Activated B cell treated with CpG ODN at 0.5 μM for 24 hours (primary cell): ENCODE data around the gene HIVEP3. TPM values are rescaled to one million over a fixed set of nuclear protein-coding genes. Genes with fewer than 3 reads are reported as not detected.
A peak's percentile ranks its signal among the peaks of the same experiment; 100 is the strongest.

Experiments
- ATAC-seq: fragments of 200-7000 bp; cut with Tn5 transposase; one replicate; pipeline ENCODE4 v1.10.0; 2021; ENCODE audit warnings: low read depth, mild to moderate bottlenecking, moderate library complexity
- CTCF ChIA-PET: fragments of 350-600 bp; sonication (Branson Sonifier 250); formaldehyde crosslinking; loops from one replicate; lab custom pipeline; 2021; ENCODE audit warnings: antibody characterized with exemption; lab: Charles Lee
- POLR2A ChIA-PET: fragments of 350-600 bp; sonication (Branson Sonifier 250); formaldehyde crosslinking; loops from one replicate; lab custom pipeline; 2021; ENCODE audit warnings: antibody characterized with exemption; lab: Charles Lee
- DNase-seq: peaks from one replicate; pipeline ENCODE4 v3.0.0; 2022
- H3K27ac Mint-ChIP-seq: one replicate; pipeline ENCODE4 v1.8.0; 2020; ENCODE audit warnings: mixed read lengths
- H3K27me3 Mint-ChIP-seq: one replicate; pipeline ENCODE4 v1.8.0; 2021; ENCODE audit warnings: mixed read lengths
- H3K36me3 Mint-ChIP-seq: one replicate; pipeline ENCODE4 v1.8.0; 2021; ENCODE audit warnings: low read depth, mixed read lengths
- H3K4me1 Mint-ChIP-seq: one replicate; pipeline ENCODE4 v1.8.0; 2021; ENCODE audit warnings: mixed read lengths
- H3K4me3 Mint-ChIP-seq: one replicate; pipeline ENCODE4 v1.8.0; 2020; ENCODE audit warnings: mild to moderate bottlenecking, mixed read lengths
- H3K9me3 Mint-ChIP-seq: one replicate; pipeline ENCODE4 v1.8.0; 2020; ENCODE audit warnings: mixed read lengths
- CTCF ChIP-seq: fragments of 200-600 bp; IDR thresholded peaks from one replicate; pipeline ENCODE4 v1.8.0; 2022; ENCODE audit warnings: antibody characterized with exemption, mild to moderate bottlenecking
- intact Hi-C: fragments of 100-400 bp; cut with micrococcal nuclease; formaldehyde crosslinking; loops from one replicate; pipeline ENCODE4 v1.15.1; 2024
- total RNA-seq: library from RNA; stranded (reverse); gene quantifications from 2 replicates; pipeline ENCODE4 v1.2.3, GENCODE V29; 2022

Gene HIVEP3
- total RNA-seq, 1 donor from 2014 or later = 14.4 TPM

- POLR2A ChIA-PET = no interaction called here
- TF ChIP-seq CTCF = no peak
- DNase-seq (no peak), ATAC-seq (no peak)
- Mint-ChIP-seq H3K36me3 (no peaks in the 10 kb centered on the region), H3K9me3 (no peaks in the 10 kb centered on the region), H3K27me3 (no peaks in the 10 kb centered on the region), H3K4me3 (no peak overlapping the region), H3K27ac (no peak overlapping the region), H3K4me1 (peaks cover 50% of the 10 kb centered on the region)
- CTCF ChIA-PET = interaction anchor here (0.8 to 1.7 kb wide), 3 partner anchors 10 to 181 kb away, joined by 3 to 4 read pairs (median 3); no protein-coding TSS in a partner anchor
- intact Hi-C loops = no loop called here
These were observed 164.2 kb downstream of the HIVEP3 start for GRCh38 chr1:41754540-41754939.

- H3K27me3 Mint-ChIP-seq = no peaks in the 10 kb centered on the region
- no peaks in the 10 kb centered on the region for H3K9me3 Mint-ChIP-seq
- ChIA-PET CTCF (interaction anchor here (1.5 kb wide), 1 partner anchor 11 kb away, joined by 3 read pairs; no protein-coding TSS in a partner anchor), POLR2A (interaction anchor here (0.7 to 4.4 kb wide), 4 partner anchors 9 to 141 kb away, joined by 3 to 138 read pairs (median 8); no protein-coding TSS in a partner anchor)
- ATAC-seq (no peak), DNase-seq (no peak)
- H3K4me3 Mint-ChIP-seq = no peak overlapping the region
- TF ChIP-seq CTCF = no peak
- peaks cover 65% of the 10 kb centered on the region for H3K4me1 Mint-ChIP-seq
- no peaks in the 10 kb centered on the region for H3K36me3 Mint-ChIP-seq
- peak overlapping the region; percentile 89 for H3K27ac Mint-ChIP-seq
- intact Hi-C loops = loop anchor here (2.0 kb wide), 1 partner anchor 116 kb away; no protein-coding TSS in a partner anchor
These were observed 166.1 kb downstream of the HIVEP3 start for GRCh38 chr1:41752514-41753170.

- H3K27me3 Mint-ChIP-seq = no peaks in the 10 kb centered on the region
- peak overlapping the region; percentile 89 for H3K27ac Mint-ChIP-seq
- POLR2A ChIA-PET = interaction anchor here (0.6 to 4.4 kb wide), 22 partner anchors 9 to 1711 kb away, joined by 3 to 138 read pairs (median 6); partner anchors contain the start of gene ZFP69B
- DNase-seq (no peak), ATAC-seq (peak; percentile 29)
- no peak for TF ChIP-seq CTCF
- H3K9me3 Mint-ChIP-seq = no peaks in the 10 kb centered on the region
- CTCF ChIA-PET = interaction anchor here (1.5 to 4.1 kb wide), 2 partner anchors 11 to 24 kb away, joined by 3 to 20 read pairs; no protein-coding TSS in a partner anchor
- H3K36me3 Mint-ChIP-seq = no peaks in the 10 kb centered on the region
- intact Hi-C loops = loop anchor here (1.0 to 2.0 kb wide), 8 partner anchors 13 to 177 kb away; no protein-coding TSS in a partner anchor
- peak overlapping the region; percentile 68 for H3K4me3 Mint-ChIP-seq
- H3K4me1 Mint-ChIP-seq = peaks cover 65% of the 10 kb centered on the region
These were observed 166.8 kb downstream of the HIVEP3 start for GRCh38 chr1:41751804-41752513.

GRCh38 chr1:41749991-41750745, 168.6 kb downstream of the HIVEP3 start:
- DNase-seq = no peak
- H3K9me3 Mint-ChIP-seq = no peaks in the 10 kb centered on the region
- intact Hi-C loops = loop anchor here (2.0 kb wide), 1 partner anchor 175 kb away; no protein-coding TSS in a partner anchor
- ATAC-seq = peak; percentile 26
- peak overlapping the region; percentile 42 for H3K27ac Mint-ChIP-seq
- H3K4me3 Mint-ChIP-seq = peak overlapping the region; percentile 68
- ChIA-PET POLR2A (interaction anchor here (0.6 to 4.4 kb wide), 12 partner anchors 10 to 96 kb away, joined by 3 to 138 read pairs (median 4); no protein-coding TSS in a partner anchor), CTCF (interaction anchor here (0.9 to 4.1 kb wide), 3 partner anchors 22 to 176 kb away, joined by 3 to 20 read pairs (median 3); no protein-coding TSS in a partner anchor)
- no peaks in the 10 kb centered on the region for H3K36me3 Mint-ChIP-seq
- peaks cover 78% of the 10 kb centered on the region for H3K4me1 Mint-ChIP-seq
- TF ChIP-seq CTCF = no peak
- H3K27me3 Mint-ChIP-seq = no peaks in the 10 kb centered on the region
